ENCODE measurements around the gene RIMS4. TPM values are rescaled to one million over a fixed set of nuclear protein-coding genes. Genes with fewer than 3 reads are reported as not detected.
"Not testable (repeated sequence)": the region's sequence is repeated elsewhere in the genome, so short reads cannot be mapped to it uniquely, and the experiment has no call there.

Gene RIMS4
- polyA plus RNA-seq, 10 donors: 5.7 to 9.7 (median 7.1) TPM

GRCh38 chr20:44832724-44833123 is 22.4 kb upstream of the RIMS4 start:
- DNase-seq: peak in 1 of 3 donors; percentile 7

- no peak for DNase-seq
These were observed 20.6 kb upstream of the RIMS4 start for GRCh38 chr20:44830995-44831394.

DNA sequence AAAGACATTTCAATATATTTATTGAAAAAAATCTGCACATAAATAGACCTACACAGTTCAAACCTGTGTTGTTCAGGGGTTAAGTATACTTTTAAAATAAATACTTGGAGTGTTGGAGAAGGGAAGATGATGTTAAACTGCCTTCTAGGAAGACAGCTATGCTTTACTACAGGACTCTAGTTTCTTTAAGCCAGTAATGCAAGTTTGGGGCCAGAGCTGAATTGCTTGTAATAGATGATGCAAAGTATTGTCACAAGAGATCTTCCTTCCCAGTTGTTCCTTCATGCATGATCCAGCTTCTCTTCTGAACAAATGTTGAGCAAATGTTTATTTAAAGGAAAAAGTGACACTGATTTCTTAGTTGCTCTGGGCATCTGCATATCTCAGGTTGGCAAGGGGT is 20.2 kb upstream of the RIMS4 start:
- no peak for DNase-seq

GRCh38 chr20:44829688-44830087 is 19.3 kb upstream of the RIMS4 start:
- DNase-seq: no peak

DNA sequence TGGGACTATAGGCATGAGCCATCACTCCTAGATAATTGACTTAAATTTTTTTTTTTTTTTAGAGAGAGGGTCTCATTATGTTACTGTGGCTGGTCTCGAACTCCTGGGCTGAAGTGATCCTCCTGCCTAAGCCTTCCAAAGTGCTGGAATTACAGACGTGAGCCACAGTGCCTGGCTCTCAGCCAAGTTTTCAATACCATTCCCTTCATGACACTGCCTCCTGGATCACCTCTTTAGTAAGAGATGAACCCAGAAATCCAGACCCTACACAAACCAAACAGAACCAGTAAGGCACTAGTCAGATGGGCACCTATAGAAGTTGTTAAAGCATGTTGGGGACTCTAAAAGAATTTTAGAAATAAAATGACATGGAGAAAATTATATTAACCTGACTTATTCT is 18.3 kb upstream of the RIMS4 start:
- DNase-seq: no peak

DNA sequence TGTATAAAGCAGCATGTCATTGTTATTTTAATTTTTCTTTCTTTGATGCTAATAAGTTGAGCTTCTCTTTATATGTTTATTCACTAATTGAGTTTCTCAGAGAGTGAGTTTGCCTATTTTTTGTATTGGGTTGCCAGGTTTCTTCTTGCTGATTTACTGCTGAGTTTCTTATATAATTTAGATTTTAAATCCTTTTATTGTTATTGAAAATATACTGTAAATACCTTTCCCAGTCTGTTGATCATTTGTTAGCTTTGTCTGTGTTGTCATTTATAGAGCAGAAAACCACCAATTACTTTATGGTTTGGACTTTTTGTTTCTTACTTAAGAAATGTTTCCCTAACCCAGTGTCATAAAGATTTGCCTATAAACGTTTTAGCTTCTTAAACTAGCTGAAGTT is 17.1 kb upstream of the RIMS4 start:
- no peak for DNase-seq

GRCh38 chr20:44821576-44821975 is 11.2 kb upstream of the RIMS4 start:
- not testable (repeated sequence) for DNase-seq

- no peak for DNase-seq
These were observed 9.6 kb upstream of the RIMS4 start for GRCh38 chr20:44819936-44820335.

DNA sequence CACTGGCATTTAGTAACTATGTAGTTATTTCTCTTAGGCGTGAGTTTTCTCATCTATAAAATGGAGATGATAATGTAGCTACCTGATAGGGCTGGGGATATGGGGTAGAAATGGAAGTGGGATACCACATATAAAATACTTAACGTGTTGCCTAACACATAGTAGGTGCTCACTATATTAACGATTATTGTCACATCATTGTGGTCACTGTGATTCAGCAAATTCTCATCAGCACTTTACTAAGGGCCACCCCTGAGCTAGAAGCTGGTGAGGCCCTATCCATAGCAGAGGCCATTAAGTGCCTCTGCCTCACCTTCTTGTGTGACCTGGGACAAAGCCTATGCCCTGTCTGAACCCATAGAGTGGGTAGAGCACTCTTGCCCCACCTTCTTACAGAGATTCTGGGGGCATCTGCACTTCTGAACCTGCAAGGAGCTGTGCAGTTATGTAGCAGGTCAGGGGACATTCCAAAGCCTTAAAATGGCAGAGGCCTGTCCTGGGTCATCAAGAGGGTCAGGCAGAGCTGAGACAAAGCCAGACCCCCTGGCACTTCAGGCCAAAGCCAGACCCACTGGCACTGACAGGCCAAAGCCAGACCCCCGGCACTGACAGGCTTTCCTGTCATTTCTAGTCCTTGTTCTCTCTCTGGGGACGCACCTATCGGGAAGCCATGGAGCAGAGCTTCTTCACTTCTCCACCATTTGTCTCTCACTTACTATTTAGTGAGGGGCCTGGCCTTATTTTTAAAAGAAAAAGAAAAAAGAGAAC is 7.0 kb upstream of the RIMS4 start:
- DNase-seq: no peak

GRCh38 chr20:44814937-44815336 is 4.6 kb upstream of the RIMS4 start:
- DNase-seq: no peak

DNA sequence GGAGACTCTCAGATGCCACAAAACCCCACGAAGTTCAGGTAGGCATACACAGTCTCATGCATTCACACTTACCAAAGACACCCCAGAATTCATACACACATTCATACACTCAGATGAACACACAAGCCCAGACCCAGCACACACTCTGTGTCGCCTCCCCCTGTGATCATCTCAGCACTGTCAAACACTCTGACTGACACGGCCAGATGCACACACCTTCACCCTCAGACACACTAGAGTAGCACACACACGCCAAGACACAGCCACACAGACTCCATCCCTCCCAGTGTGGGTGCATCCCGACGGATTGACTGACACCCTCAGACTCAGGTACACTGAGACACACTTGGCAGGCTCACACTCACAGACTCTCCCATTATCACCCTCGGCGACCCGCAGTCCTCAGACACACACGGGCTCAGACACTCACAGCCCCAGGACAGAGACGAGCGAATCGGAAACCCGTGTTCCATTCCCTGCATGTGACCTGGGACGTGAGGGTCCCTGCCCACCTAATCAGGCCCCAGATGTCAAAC is 872 bp upstream of the RIMS4 start:
- DNase-seq: no peak

DNA sequence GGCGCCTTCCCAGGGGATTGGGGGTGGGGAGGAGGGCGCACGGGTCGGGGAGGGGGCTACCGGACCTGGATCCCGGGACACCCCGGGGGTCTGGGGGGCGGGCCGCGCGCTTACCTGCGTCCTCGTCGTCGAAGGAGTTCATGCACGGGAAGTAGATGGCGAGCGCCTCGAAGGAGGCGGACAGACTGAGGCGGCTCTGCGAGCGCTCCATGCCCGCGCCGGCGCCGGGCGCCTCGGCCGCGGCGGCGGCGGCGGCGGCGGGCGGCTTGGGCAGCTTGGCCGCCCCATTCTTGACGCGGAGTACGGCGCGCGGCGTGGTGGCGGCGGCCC is 320 bp downstream of the RIMS4 start:
- no peak for DNase-seq

DNA sequence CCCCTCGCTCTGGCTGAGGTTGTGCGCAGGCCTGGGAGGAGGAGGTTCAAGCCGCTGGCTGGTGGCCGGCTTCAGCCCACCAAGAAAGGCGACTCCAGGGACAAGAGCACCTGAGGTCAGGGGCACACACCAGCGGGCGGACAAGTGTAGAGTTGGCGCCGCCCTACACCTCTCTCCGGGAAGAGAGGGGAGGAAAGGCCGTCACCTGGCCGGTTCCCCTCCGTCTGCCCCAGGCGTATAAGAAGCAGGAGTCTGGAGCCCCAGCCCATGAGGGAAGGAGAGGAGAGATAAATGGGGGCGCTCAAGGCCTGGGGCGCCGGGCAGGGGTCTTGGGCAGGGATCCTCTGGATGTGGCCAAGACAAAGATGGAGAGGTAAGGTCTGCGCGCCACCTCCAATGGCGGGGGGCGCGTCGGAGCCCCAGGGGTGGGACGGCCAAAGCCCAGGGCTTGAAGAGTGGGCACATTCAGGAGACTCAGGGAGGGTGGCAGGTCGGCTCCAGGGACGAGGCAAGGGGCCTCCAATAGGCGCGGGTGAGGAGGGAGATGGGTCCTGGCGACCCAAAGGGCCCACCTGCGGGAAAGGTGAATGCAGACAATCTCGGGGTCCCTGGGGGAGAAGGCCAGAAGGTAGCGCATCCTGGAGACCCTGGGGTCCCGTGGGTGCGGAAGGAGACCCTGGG is 826 bp downstream of the RIMS4 start:
- DNase-seq: no peak

DNA sequence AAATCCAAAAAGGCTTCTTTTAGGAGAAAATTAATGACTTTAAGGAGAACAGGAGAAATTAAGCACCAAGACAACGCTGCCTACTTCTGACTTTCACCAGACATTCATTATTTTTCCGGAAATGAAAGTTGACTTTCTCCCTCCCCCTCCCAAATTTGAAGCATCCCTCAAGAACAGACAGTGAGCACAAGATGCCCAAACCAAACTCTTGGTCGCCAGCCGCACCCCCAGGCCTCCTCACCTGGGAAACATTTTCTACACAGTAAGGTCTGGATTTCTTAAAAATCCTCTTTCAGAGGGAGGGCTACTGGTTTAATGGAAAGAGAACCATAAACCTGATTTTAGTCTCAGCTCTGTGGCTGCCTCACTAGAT is 2.7 kb downstream of the RIMS4 start:
- DNase-seq: no peak

GRCh38 chr20:44807051-44807683 is 3.2 kb downstream of the RIMS4 start:
- no peak for DNase-seq

GRCh38 chr20:44805979-44806620 is 4.2 kb downstream of the RIMS4 start:
- peak; percentile 76 to 94 (median 89) for DNase-seq

- DNase-seq: peak in 1 of 3 donors; percentile 38
These were observed 4.9 kb downstream of the RIMS4 start for GRCh38 chr20:44805335-44805978.

DNA sequence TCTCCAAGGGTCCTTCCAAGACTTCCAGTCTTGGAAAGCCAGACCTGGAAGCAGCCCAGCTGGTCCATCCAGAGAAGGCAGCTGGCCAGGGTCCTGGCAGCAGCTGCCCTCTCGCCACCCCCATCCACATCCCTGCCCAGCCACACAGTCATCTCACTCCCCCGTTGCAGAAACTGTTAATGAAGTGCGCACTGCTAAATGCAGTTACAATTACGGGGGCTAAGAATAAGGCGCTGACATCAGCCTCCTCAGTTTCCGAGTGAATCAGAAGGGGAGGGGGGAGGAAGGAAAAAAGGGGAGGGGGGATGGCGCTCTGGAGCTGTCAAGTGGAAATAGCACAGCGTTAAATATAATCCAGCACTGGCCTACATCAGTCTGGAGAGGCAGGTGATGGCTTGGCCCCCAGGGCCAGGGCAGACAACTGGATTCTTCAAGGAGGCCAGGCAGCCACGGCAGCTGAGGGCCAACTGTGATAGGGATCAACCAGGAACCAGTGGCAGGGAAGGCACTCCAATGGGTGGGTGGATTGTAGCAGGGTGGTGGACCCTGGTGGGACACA is 6.9 kb downstream of the RIMS4 start:
- DNase-seq: peak; percentile 42 to 57 (median 47)

- DNase-seq: no peak
These were observed 7.6 kb downstream of the RIMS4 start for GRCh38 chr20:44802702-44803101.

- no peak for DNase-seq
These were observed 9.8 kb downstream of the RIMS4 start for GRCh38 chr20:44800391-44801046.

DNA sequence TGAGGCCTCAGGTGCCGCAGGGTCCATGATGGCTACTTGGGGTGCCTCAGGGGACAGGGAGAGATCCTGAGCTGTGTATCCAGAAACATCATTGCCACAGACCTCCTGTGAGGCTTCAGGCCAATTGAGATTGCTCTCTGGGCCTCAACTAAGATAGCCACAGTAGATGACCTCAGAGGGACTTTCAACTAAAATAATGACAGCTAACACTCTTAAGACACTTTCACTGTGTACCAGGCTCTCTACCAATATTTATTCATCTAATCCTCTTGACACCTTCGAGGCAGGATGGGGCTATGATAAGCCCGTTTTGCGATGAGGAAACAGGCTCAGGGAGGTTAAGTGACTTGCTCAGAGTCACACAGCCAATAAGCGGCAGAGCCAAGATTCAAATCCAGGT is 10.7 kb downstream of the RIMS4 start:
- no peak for DNase-seq

Measured in muscle of back (tissue), 11 donors.